HL-60/S4 (cell line): ENCODE measurements around the gene ZDHHC14.

Experiments used
- in situ Hi-C: fragments of 300-500 bp; cut with MboI; formaldehyde crosslinking; loops from 2 replicates; pipeline ENCODE4 v1.14.3; 2022; ENCODE audit warnings: low sequenced_read_pairs

ZDHHC14 gene

DNA sequence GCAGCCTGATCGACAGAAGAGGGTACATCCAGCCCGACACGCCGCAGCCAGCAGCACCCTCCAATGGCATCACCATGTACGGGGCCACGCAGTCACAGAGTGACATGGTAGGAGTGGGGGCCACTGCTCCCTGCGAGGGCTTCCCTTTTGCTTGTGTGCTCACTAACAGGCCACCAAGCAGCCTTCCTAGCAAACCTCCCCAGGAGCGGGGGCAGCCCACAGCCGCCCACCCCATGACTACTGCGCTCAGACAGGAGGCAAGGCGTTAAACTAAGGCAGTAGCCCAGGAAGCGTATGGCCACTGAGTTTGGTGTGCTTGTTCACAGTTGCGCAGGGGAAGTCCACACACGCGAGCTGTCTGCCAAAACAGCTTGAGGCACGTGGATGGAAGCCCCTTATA lies 272.5 kb downstream of the ZDHHC14 start:
- in situ Hi-C loops, result no loop called here

DNA sequence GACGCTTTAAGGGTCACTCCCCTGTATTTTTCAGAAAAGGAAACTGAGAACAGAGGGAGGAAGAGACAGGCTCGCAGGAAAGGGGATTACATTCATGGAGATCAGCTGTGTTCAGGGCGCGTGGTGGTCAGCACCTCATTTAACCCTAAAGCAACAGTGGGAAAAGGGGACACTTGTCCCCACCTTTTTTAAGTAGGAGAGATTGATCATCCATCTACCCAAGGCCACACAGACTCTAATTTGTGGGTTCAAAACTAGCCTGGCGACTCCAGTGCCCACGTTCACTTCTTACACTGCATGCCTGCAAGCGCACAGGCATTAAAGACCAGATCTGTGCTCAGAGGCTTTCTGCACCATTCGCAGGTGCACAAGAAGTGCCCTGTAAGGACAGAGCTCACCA lies 274.1 kb downstream of the ZDHHC14 start:
- in situ Hi-C loops, result no loop called here

DNA sequence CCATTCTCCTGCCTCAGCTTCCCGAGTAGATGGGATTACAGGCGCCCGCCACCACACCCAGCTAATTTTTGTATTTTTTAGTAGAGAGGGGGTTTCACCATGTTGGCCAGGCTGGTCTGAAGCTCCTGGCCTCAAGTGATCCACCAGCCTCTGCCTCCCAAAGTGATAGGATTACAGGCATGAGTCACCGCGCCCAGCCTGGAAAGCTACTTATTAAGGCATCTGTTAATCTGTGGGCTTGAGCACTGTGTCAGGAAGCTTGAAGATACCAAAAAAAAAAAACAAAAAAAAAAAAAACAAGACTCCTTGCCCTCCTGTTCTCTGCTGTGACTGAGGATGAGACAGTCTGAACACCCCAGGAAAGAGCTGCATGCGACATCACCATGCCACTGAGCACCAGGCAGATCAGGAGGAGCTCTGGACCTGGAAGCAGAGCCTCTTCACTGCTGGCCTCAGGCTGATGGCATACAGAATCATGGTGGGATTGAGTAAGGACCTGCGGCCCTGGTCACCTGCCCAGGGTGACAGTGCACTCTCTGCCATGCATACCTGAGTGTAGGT lies 275.5 kb downstream of the ZDHHC14 start:
- in situ Hi-C loops, result no loop called here

DNA sequence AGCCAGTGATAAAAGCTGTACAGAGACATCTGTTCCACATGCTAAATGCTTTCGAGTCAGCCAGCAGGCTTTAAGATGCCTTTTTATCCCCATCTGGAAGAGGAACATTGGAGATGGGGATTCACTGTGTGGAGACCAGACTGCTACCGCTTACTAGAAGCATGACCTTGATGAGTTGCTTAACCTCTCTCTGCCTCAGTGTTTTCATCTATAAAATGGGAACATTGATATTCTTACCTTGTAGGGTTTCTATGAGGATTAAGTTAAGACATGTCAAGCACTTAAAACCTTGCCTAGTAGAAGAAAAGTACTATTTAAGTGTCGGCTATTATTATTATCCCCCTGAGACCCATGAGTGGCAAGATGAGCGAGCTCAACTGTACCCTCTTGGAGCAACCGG lies 276.8 kb downstream of the ZDHHC14 start:
- in situ Hi-C loops, result no loop called here

DNA sequence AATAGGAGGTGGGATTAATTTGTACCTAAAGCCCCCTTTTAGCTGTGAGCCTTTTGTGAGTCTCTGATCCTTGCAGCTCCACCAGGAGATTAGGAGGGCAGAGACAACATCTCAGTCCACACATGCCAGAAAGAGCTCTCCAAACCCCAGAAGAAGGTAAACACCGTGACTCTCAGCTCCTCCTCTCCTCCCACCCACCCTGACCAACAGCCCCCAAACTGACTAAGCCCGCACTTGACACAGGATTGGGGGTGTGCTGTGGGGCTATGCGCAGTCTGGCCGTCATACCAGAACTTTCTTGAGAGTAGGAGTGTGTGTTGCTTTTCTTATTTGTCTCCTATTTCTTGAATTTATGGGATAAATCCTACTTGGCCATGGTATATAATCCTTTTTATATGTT lies 277.3 kb downstream of the ZDHHC14 start:
- in situ Hi-C loops, result no loop called here

DNA sequence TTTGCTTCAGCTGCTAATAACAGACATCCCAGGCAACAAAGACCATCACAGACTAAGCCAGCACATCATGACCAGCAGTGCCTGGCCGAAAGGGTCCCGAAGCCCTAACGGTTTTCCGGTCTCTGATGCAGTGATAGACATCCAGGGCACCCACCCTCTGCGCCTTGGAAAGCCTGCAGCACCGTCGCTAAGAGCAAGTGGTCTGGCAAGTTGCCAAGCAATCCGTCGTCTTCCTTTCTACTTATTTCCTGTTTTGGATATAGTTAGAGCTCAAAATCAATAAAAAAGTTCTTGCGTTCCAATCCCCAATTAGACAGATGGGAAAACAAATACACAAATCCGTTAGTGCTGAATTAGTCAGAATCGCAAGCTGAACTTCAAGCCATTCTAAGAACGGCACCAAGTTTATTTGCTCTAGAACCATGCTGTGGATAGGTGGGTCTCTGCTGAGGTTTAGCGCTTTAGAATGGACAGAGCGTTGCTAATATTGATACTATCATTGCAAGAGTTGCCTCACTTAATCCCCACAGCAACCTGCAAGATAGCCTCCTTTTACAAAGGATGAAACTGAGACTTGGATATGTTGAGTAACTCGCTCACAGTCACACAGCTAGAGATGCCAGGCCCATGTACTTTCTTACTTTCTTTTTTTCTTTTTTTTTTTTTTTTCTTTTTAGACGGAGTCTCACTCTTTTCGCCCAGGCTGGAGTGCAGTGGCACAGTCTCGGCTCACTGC lies 278.7 kb downstream of the ZDHHC14 start:
- in situ Hi-C loops, result no loop called here

DNA sequence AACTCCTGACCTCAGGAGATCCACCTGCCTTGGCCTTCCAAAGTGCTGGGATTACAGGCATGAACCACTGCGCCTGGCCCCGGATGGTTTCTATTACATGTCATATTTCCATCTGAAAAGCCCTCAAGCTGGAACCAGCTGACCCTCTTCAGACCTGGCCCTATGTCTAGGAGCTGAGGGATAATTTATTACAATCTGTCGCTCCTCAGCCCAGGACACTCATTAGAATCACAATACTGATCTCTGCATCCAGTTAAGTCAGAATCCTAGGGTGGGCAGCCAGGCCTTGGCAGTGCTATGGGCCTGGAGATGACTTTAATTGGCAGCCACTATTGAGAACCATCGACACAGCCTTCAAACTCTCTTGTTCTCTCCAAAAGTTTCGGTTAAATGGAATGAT lies 279.4 kb downstream of the ZDHHC14 start:
- in situ Hi-C loops, result no loop called here

DNA sequence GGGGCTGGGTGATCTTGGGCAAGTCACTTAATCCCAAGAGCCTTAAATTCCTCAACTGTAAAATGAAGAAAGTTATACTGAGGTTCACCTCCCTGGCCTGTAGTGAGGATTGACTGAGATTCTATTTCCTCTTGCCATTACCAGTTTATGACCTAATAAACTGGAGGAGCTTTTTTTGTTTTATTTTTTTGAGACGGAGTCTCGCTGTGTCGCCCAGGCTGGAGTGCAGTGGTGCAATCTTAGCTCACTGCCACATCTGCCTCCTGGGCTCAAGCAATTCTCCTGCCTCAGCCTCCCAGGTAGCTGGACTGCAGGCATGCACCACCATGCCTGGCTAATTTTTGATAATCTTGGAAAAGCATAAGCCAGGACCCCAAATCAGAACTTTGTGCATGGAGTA lies 280.7 kb downstream of the ZDHHC14 start:
- in situ Hi-C loops, result no loop called here

DNA sequence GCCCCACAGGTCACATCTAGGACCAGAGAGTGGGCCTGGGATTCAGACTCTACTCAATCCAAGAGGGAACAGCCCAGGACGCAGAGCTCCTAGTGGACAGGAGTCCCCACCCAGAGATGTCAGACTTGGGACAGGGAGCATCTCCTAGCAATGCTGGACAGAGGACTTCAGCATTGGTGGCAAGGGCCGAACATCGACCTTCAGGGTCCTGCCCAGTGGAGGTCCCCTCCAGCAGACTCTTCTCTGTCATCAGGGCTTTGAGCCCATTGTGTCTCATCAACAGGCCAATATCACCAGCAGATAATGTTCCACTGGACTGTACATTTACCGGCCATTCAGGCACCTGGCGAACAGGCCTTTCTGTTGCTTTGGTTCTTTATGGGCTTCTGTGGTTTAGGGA lies 282.3 kb downstream of the ZDHHC14 start:
- in situ Hi-C loops, result no loop called here

DNA sequence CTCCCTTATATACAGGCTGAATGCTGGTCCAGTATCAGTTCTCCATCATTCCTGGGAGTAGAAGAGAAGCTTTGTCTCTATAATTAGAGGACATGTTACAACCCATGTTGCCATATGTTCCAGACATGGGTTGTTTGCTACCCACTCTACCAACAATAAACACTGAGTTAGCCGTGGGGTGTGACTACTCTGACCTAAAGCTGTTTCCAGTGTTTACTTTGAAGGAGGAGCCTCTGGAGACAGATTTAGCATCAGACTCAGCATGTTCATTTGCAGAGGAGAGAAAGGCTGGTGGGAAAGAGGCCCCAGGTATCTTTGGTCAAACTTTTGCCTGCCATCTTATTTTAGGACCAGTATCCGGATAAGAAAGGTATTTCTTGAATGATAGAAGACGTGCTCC lies 284.2 kb downstream of the ZDHHC14 start:
- in situ Hi-C loops, result no loop called here

DNA sequence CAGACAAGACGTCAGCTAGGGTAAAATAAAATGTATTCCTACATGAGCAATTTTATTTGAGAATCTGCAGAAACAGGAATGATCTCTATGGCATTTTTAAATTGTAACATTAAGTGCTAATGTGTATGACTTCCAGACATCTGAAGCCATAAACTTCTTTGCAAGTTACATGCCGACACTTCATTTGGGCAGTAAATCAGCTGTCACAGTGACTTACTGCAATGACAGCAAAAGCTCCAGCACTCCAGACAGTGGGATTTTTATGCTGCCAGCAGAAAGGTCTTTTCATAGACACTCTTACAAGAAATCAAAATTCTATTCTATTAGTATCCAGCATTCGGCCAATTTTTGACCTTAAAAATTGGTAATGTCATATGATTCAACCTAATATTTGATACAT lies 285.7 kb downstream of the ZDHHC14 start:
- in situ Hi-C loops, result no loop called here

DNA sequence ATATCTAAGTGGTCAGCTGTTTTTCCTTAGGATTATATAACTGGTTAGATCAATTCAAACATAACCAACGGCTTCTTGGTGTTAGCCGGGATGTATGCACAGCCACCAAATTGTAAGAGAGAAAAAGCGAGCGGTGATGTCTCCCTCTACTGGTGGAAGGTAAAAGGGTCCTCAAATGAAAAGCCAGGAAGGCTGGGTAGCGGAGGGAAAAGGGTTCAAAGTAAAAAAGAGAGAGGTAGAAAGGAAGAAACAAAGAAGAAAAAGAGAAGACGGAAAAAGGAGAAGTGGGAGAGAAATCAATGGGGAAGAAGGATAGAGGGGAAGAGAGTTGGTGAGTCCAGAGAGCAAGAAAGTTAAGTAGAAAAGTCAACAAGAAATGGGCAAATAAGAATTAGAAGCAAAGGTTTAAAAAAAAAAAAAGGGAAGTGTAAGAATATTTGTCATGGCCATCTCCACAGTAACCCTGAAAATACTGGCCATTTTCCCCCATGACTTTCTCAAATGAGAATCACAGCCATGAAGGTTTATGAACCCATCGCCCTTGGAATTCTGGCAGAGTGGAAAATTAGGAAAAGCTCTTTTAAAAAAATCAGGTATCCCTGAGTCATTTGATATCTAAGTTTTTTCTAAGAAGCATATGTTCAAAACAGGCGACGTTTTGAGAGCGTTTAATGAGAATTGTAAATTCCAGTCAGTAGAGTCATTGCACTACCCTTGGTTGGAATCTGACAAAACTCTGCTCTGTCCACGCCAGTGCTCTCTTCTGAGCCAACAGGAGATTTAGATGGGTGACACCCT lies 286.4 kb downstream of the ZDHHC14 start:
- in situ Hi-C loops, result no loop called here

DNA sequence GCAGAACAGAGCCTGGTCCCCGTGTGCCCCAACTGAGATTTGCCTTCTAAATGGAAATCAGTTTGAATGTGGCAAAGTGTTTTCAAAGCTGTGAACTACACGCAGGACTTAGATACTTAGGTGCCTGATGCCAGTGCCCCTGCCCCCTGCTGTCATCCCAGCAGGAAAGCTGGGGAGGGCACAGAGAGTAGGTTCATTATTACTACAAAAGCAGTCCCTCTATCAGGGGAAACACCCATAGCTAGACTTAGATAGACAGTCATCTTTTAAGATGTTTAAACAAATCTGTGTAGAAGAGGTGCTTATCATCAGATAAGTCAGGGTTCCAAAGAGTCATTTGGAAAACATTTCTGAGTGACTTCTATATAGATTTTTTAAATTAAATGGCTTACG lies 287.0 kb downstream of the ZDHHC14 start:
- in situ Hi-C loops, result no loop called here

DNA sequence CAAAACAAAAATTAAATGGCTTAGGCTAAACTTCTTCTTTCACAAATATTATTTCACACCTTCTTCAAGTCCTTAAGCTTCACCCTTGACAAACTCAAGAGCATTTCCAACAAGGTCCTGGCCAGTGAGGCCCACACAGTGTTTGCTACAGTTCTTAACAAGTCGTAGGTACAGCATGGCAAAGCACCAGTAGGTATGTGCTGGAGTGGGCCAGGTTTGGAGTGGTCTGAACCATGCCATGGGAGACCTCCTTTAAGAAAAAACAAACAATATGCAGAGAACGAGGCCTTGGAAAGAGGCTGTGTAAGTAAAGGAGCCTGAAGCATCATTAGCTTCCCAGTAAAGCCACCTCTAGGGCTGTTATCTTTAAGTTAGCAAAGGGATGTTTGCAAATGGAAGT lies 287.7 kb downstream of the ZDHHC14 start:
- in situ Hi-C loops, result no loop called here

DNA sequence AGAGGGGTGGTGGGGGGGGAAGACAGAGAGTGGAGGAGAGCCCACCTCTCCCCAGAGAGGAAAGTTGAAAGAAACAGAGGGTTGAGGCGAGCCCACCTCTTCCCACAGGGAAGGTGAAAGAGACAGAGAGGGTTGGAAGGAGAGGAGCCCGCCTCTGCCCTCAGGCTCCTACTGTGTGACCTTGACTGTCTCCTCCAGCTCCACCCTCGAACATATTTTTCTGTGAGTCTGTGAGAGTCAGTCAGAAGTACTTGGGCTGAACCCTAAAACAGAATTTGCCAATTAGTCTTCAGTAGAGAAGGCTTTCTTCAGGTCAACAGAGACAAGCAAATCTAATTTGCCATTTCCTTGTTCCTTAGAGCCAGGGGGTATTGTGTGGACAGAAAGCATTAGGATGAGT lies 288.3 kb downstream of the ZDHHC14 start:
- in situ Hi-C loops, result no loop called here

DNA sequence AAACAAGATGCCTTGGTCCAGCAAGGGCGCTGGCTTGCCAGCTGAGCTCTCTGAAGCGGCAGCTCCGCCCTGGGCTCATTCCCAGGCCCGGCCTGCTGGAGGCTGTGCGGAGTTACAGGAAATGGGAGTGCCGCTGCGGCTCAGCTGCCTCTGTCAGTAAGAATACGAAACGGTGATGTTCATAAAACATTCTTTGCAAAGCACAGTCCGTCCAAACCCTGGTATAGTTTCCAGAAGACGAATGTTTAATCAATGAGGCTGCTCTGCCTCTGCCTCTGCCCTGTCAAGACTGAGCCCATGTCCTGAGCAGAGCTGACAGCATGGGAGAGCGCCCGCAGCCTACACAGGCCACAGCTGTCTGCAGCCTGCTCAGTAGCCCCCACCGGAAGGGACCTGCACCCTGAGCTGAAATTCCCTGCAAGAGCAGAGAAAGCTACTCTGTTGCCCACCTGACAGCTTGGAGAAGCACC lies 288.8 kb downstream of the ZDHHC14 start:
- in situ Hi-C loops, result no loop called here

DNA sequence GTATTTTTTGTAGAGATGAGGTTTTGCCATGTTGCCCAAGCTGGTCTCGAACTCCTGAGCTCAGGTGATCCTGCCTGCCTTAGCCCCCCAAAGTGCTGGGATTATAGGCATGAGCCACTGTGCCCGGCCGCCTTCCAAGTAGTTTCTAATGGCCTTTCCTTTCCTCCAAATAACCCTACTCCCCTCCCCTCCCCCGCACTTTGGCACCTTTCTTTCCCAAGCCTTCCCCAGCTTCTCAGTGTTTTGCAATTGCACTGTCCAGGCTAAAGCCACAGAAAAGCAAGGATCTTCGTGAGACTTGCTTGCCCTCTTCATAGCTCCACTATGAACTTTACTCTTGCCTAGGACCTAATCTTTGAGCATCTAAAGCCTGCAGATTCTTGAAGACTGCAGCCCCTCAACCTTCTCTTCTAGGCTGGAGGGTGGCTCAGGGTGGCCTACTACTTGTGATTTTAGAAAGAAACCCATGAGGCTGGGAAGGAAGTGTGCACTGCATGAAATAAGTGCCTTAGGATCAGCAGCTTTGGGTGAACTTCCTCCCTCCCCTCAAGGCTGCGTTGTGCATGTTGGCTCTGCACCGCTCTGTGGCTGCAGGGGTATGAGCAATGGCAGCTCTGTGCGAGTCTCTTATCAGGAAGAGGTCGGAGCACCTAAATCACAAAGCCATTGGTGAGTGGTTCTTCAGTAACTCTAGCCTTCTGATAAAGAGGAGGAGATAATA lies 289.6 kb downstream of the ZDHHC14 start:
- in situ Hi-C loops, result no loop called here

DNA sequence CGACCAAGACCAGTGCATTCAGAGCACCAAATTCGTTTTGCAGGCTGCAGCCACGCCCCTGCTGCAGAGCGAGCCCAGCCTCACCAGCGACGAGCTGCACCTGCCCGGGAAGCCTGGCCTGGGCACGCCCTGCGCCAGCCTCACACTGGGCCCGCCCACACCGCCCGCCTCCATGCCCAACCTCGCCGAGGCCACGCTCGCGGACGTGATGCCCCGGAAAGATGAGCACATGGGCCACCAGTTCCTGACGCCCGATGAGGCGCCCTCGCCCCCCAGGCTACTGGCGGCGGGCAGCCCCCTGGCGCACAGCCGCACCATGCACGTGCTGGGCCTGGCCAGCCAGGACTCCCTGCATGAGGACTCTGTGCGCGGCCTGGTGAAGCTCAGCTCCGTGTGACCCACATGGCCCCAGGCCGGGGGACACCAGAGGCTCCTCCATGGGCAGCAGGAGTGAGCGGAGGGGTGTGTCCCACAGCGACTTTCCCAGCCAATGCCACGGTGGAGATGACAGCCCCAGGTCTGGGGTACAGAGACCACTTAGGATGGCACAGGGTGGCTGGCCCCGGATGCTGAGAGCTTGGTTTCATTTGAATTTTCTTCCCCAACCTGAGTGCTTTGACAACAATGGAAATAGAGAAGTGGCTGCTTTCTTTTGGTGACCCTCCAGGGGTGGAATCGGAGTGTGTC lies 291.9 kb downstream of the ZDHHC14 start:
- in situ Hi-C loops, result no loop called here

DNA sequence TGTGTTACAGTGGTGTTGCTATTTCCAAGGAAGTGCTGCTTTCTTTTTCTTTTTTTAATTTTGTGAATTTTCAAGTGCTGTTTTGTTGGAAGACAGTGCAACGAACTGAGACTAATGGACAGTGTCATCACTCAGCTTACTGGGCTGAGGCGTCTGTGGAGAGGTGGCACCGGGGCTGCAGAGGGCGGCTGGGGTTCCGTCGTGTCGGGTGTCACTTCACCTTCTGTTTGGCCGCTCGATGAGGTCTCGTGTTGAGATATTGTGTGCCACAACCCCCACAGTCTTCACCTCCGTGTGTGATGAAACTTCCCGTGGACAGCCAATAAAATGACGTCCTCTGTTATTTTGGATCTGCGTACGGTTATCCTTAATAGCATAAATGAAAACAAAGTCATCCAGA lies 292.6 kb downstream of the ZDHHC14 start:
- in situ Hi-C loops, result no loop called here

DNA sequence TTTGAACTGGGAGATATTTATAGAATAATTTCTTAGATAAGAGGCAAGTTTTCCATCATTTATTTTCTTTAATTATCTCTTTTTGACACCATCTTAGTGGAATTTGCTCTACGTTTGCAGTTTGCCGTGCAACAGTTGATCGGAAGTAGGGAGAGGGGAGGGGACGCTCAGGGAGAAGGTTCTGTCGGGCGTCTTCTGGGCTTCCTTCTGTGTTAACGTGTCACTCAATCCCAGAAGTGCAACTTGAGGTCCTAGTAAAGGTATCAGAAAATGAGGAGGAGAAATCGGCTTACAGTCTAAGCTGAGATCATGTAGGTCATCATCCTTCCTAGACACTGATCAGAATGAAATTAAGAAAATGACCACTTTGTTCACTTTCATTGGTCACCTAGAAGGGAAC lies 293.1 kb downstream of the ZDHHC14 start:
- in situ Hi-C loops, result no loop called here

DNA sequence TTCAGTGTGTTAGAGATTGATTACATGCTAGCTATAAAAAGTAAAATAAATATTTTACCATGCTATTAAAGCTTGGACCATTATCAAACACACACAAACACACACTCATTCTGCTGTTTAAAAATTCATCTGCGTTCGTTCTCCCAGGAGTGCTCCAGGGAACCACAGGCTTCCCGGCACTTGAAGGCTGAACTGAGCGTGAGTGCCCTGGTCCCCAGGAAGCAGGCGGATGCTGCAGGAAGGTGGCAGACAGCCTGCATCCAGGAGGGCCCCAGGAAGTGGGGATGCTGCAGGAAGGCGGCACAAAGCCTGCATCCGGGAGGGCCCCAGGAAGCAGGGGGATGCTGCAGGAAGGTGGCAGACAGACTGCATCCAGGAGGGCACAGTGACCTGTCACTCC lies 294.8 kb downstream of the ZDHHC14 start:
- in situ Hi-C loops, result no loop called here
